Panc1 (cell line): ENCODE results near the gene AMIGO1. TPM values are rescaled to one million over a fixed set of nuclear protein-coding genes. Genes with fewer than 3 reads are reported as not detected.

Experiments
- ATAC-seq: fragments of 200-7000 bp; cut with Tn5 transposase; 2 replicates; pipeline ENCODE4 v1.9.1; 2020; ENCODE audit warnings: mild to moderate bottlenecking, moderate library complexity
- BruUV-seq: library from RNA; stranded (reverse); fragments of 400-500 nt; replicated peaks from 2 replicates; lab custom pipeline; 2021; lab: Mats Ljungman, UMichigan
- CTCF ChIA-PET: fragments of 300-600 bp; sonication (Branson Sonifier 250); formaldehyde crosslinking; loops from one replicate; lab custom pipeline; 2022; ENCODE audit warnings: antibody characterized with exemption; lab: Charles Lee
- POLR2A ChIA-PET: fragments of 300-600 bp; sonication (Branson Sonifier 250); formaldehyde crosslinking; loops from one replicate; lab custom pipeline; 2022; ENCODE audit warnings: antibody characterized with exemption; lab: Charles Lee
- DNase-seq: peaks from one replicate; pipeline ENCODE4 v3.0.0-alpha.2; 2010; ENCODE audit warnings: low read depth, low spot score
- H3K27ac ChIP-seq: 2 replicates; pipeline ENCODE4 v1.5.1; 2011; ENCODE audit warnings: mild to moderate bottlenecking, low read length, inconsistent platforms
- H3K27me3 ChIP-seq: fragments of 200-500 bp; sonication (Bioruptor generic); 2 replicates; pipeline ENCODE4 v1.6.0; 2014; ENCODE audit warnings: low read length, inconsistent platforms; ENCODE audit not compliant: control insufficient read depth, insufficient read depth
- H3K36me3 ChIP-seq: fragments of 200-500 bp; sonication (Bioruptor generic); 2 replicates; pipeline ENCODE4 v1.5.1; 2014; ENCODE audit warnings: inconsistent platforms, mild to moderate bottlenecking, low read length, moderate library complexity; ENCODE audit not compliant: control insufficient read depth, insufficient read depth
- H3K4me1 ChIP-seq: 2 replicates; pipeline ENCODE4 v1.5.1; 2011; ENCODE audit warnings: inconsistent platforms, mild to moderate bottlenecking, low read length, moderate library complexity; ENCODE audit not compliant: control insufficient read depth, insufficient read depth
- H3K4me3 ChIP-seq, 2 experiments: 2 replicates each; pipeline ENCODE4 v1.5.1; 2011 to 2012; ENCODE audit warnings: low read depth in 2 of 2, low read length in 2 of 2, mild to moderate bottlenecking in 2 of 2, inconsistent platforms in 1 of 2, moderate library complexity in 1 of 2
- H3K9me3 ChIP-seq: fragments of 200-500 bp; sonication (Bioruptor generic); 2 replicates; pipeline ENCODE4 v1.5.1; 2014; ENCODE audit warnings: low read depth, mild to moderate bottlenecking, inconsistent platforms, low read length, moderate library complexity; ENCODE audit not compliant: control insufficient read depth, insufficient read depth
- CTCF ChIP-seq: fragments of 450-650 bp; IDR thresholded peaks from 2 replicates; pipeline ENCODE4 v1.5.1; 2017; ENCODE audit warnings: mild to moderate bottlenecking
- POLR2AphosphoS5 ChIP-seq: IDR thresholded peaks from 2 replicates; pipeline ENCODE4 v1.6.1; 2012; ENCODE audit warnings: mild to moderate bottlenecking, low read depth, low read length, moderate library complexity
- SIN3A ChIP-seq: IDR thresholded peaks from 2 replicates; pipeline ENCODE4 v1.6.1; 2012; ENCODE audit warnings: low read depth, mild to moderate bottlenecking, low read length, moderate library complexity, borderline replicate concordance; ENCODE audit not compliant: insufficient read depth
- TCF7L2 ChIP-seq: IDR thresholded peaks from 2 replicates; pipeline ENCODE4 v1.6.1; 2011; ENCODE audit warnings: mild to moderate bottlenecking, low read depth, low read length, inconsistent platforms
- in situ Hi-C: cut with HindIII; loops from 2 replicates; pipeline ENCODE4 v1.10.0; 2016; ENCODE audit warnings: low sequenced_read_pairs, low pct_unique_long_range_greater_than_20kb
- intact Hi-C: fragments of 100-400 bp; cut with micrococcal nuclease; formaldehyde crosslinking; loops from one replicate; pipeline ENCODE4 v1.10.0; 2022; ENCODE audit not compliant: unreplicated experiment
- total RNA-seq: library from RNA; stranded (reverse); gene quantifications from one replicate; pipeline ENCODE4 v1.2.1, GENCODE V29; 2021; ENCODE audit not compliant: unreplicated experiment
- TF ChIP-seq, protein P1 (sequence below), 2 experiments: IDR thresholded peaks; 2 replicates each; pipeline ENCODE4 v1.6.1; 2011 to 2012; ENCODE audit warnings: low read depth in 2 of 2, control low read depth in 1 of 2, low read length in 1 of 2, mild to moderate bottlenecking in 1 of 2, moderate library complexity in 1 of 2; ENCODE audit not compliant: insufficient read depth in 1 of 2

Gene AMIGO1
- total RNA-seq, 1 experiment from 2014 or later = 0.64 TPM

DNA sequence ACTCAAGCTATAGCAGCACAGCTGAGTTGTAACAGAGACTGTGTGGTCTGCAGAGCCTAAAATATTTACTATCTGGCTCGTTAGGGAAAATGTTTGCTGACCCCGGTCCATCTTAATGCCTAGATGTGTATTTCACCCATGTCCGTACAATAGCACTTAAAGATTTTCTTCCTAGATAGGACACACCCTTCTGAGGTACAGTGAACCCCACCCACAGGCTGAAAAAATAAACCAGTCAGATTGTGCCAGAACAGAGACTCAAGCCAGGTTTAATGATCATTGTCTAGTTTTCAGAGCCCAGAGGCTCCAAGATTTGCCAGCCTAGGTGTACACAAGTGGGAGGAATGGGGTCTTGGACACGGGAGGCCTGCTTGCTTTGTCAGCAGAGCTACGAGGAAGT is 5.6 kb downstream of the AMIGO1 start:
- in situ Hi-C loops = no loop called here
- BruUV-seq = no TSS peak
- no peaks in the 10 kb centered on the region for H3K9me3 ChIP-seq

DNA sequence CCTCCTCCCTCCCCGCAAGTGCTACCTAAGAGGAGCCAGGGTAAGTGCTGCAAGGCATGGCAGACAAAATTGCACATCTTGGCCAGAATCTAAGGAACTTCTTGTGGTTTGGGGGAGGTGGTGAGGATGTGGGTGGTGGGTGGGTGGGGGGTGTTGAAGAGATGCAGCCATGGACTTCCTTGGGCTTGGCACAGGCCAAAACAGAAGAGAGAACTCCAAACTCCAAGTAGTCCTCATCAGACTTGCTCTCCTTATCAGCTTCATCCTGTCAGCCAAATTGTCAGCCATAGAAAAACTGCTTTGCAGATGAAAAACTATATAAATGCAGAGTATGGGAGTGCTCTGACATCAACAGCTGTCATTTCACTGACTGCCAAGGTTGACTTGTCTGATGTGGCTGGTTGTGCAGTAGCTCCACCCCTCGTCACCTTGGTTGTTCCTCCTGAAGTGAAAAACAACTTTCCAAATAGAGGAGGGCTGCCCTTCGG is 7.1 kb downstream of the AMIGO1 start:
- no TSS peak for BruUV-seq
- ChIA-PET CTCF (no interaction called here), POLR2A (no interaction called here)
- Histone ChIP-seq H3K4me3 (no peak overlapping the region), H3K4me1 (no peaks in the 10 kb centered on the region), H3K27me3 (no peaks in the 10 kb centered on the region), H3K27ac (no peak overlapping the region), H3K36me3 (no peaks in the 10 kb centered on the region), H3K9me3 (no peaks in the 10 kb centered on the region)
- TF ChIP-seq SIN3A (no peak), POLR2AphosphoS5 (no peak), CTCF (no peak), TCF7L2 (no peak)
- TF ChIP-seq, protein P1, sequence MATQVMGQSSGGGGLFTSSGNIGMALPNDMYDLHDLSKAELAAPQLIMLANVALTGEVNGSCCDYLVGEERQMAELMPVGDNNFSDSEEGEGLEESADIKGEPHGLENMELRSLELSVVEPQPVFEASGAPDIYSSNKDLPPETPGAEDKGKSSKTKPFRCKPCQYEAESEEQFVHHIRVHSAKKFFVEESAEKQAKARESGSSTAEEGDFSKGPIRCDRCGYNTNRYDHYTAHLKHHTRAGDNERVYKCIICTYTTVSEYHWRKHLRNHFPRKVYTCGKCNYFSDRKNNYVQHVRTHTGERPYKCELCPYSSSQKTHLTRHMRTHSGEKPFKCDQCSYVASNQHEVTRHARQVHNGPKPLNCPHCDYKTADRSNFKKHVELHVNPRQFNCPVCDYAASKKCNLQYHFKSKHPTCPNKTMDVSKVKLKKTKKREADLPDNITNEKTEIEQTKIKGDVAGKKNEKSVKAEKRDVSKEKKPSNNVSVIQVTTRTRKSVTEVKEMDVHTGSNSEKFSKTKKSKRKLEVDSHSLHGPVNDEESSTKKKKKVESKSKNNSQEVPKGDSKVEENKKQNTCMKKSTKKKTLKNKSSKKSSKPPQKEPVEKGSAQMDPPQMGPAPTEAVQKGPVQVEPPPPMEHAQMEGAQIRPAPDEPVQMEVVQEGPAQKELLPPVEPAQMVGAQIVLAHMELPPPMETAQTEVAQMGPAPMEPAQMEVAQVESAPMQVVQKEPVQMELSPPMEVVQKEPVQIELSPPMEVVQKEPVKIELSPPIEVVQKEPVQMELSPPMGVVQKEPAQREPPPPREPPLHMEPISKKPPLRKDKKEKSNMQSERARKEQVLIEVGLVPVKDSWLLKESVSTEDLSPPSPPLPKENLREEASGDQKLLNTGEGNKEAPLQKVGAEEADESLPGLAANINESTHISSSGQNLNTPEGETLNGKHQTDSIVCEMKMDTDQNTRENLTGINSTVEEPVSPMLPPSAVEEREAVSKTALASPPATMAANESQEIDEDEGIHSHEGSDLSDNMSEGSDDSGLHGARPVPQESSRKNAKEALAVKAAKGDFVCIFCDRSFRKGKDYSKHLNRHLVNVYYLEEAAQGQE (IDR thresholded peaks at IDR 0.05; ENCODE audit: insufficient read depth in 1 of 2, low read depth in 2 of 2, low read length in 1 of 2) = no peak
- DNase-seq (no peak), ATAC-seq (no peak)
- intact Hi-C loops (no loop called here), in situ Hi-C loops (no loop called here)

More for the DNA sequence above, 5.6 kb downstream of the AMIGO1 start:
- H3K27ac ChIP-seq = no peak overlapping the region
- ChIA-PET CTCF (interaction anchor here (0.6 kb wide), 1 partner anchor 10 kb away, joined by 3 read pairs; the partner anchor contains the start of gene CYB561D1), POLR2A (no interaction called here)
- no peaks in the 10 kb centered on the region for H3K4me1 ChIP-seq
- TF ChIP-seq POLR2AphosphoS5 (no peak), SIN3A (no peak), CTCF (no peak), TCF7L2 (no peak)
- TF ChIP-seq, protein P1 (IDR thresholded peaks at IDR 0.05; ENCODE audit: insufficient read depth in 1 of 2, low read depth in 2 of 2, low read length in 1 of 2) = no peak
- ATAC-seq (no peak), DNase-seq (no peak)
- H3K4me3 ChIP-seq = no peak overlapping the region
- no peaks in the 10 kb centered on the region for H3K36me3 ChIP-seq
- no peaks in the 10 kb centered on the region for H3K27me3 ChIP-seq
- intact Hi-C loops = no loop called here
